Natural killer cell (primary cell): ENCODE results near the gene MMAB. TPM values are rescaled to one million over a fixed set of nuclear protein-coding genes. Genes with fewer than 3 reads are reported as not detected.

Experiments used
- ATAC-seq, 3 donors: fragments of 150-1000 bp in 2 of 3; fragments of 200-7000 bp in 1 of 3; cut with Tn5 transposase; 1 replicate in 1 of 3; 2 replicates in 2 of 3; pipeline ENCODE4 v1.10.0; 2021; ENCODE audit warnings: mild to moderate bottlenecking in 2 of 3, moderate library complexity in 2 of 3
- DNase-seq, 2 donors: peaks; one replicate each; pipeline versions ENCODE4 v3.0.0 to v3.0.0-alpha.2; 2013 to 2021; ENCODE audit warnings: mixed read lengths in 1 of 2
- H3K27ac ChIP-seq: one replicate; pipeline ENCODE4 v1.5.1; 2013; ENCODE audit warnings: mild to moderate bottlenecking, low read length
- H3K27me3 ChIP-seq: one replicate; pipeline ENCODE4 v1.6.1; 2013; ENCODE audit warnings: low read length; ENCODE audit not compliant: control insufficient read depth, insufficient read depth
- H3K36me3 ChIP-seq: one replicate; pipeline ENCODE4 v1.6.1; 2013; ENCODE audit warnings: low read length; ENCODE audit not compliant: control insufficient read depth, insufficient read depth
- H3K4me1 ChIP-seq: one replicate; pipeline ENCODE4 v1.6.1; 2013; ENCODE audit warnings: low read length; ENCODE audit not compliant: control insufficient read depth, insufficient read depth
- H3K4me3 ChIP-seq: one replicate; pipeline ENCODE4 v1.5.1; 2013; ENCODE audit warnings: low read length
- H3K9me3 ChIP-seq: one replicate; pipeline ENCODE4 v1.6.1; 2013; ENCODE audit warnings: low read length; ENCODE audit not compliant: control insufficient read depth, insufficient read depth
- H3K27ac Mint-ChIP-seq, 2 donors: one replicate each; pipeline ENCODE4 v1.8.0; 2022; ENCODE audit warnings: mild to moderate bottlenecking in 2 of 2, mixed read lengths in 2 of 2, moderate library complexity in 1 of 2
- H3K27me3 Mint-ChIP-seq, 2 donors: one replicate each; pipeline ENCODE4 v1.8.0; 2022; ENCODE audit warnings: low read depth in 2 of 2, mixed read lengths in 2 of 2
- H3K36me3 Mint-ChIP-seq: one replicate; pipeline ENCODE4 v1.8.0; 2022; ENCODE audit warnings: mixed read lengths
- H3K4me1 Mint-ChIP-seq, 2 donors: one replicate each; pipeline ENCODE4 v1.8.0; 2022; ENCODE audit warnings: mixed read lengths in 2 of 2
- H3K4me3 Mint-ChIP-seq: one replicate; pipeline ENCODE4 v1.8.0; 2022; ENCODE audit warnings: mild to moderate bottlenecking, moderate library complexity, mixed read lengths
- H3K9me3 Mint-ChIP-seq, 2 donors: one replicate each; pipeline ENCODE4 v1.8.0; 2022; ENCODE audit warnings: mixed read lengths in 2 of 2
- CTCF ChIP-seq: fragments of 200-600 bp; IDR thresholded peaks from one replicate; pipeline ENCODE4 v1.8.0; 2022; ENCODE audit warnings: antibody characterized with exemption
- WGBS: methylation state at CpG from one replicate; pipeline ENCODE4 v1.1.7; 2013; ENCODE audit warnings: missing lambda C conversion rate; ENCODE audit not compliant: insufficient coverage; 5-methylcytosine and 5-hydroxymethylcytosine counted together
- intact Hi-C: fragments of 100-400 bp; cut with micrococcal nuclease; formaldehyde crosslinking; loops from one replicate; pipeline ENCODE4 v1.14.2; 2022
- total RNA-seq, 4 donors: library from RNA; stranded (reverse); fragments of 120-200 nt in 1 of 4; gene quantifications; one replicate each; pipeline versions ENCODE4 v1.2.3 to v1.2.4, GENCODE V29; 2013 to 2022

The MMAB gene
- total RNA-seq, 3 donors from 2014 or later (not counting 1 experiment from before 2014, with no cell fraction given), result 17.1 to 18.3 (median 17.6) TPM

GRCh38 chr12:109567967-109568366 is 5.3 kb downstream of the MMAB start:
- 100% methylated on average over 3 of the region's 3 CpGs for WGBS
- H3K36me3 ChIP-seq, result peaks cover 6% of the 10 kb centered on the region
- peaks cover 7% of the 10 kb centered on the region for H3K4me1 ChIP-seq
- H3K36me3 Mint-ChIP-seq, result no peaks in the 10 kb centered on the region
- intact Hi-C loops, result no loop called here
- no peak overlapping the region for H3K4me3 ChIP-seq
- ATAC-seq (no peak), DNase-seq (no peak)
- H3K4me3 Mint-ChIP-seq, result no peak overlapping the region
- H3K4me1 Mint-ChIP-seq, result peaks cover 6% of the 10 kb centered on the region in 2 donors
- H3K27ac Mint-ChIP-seq, result no peak overlapping the region
- no peak for TF ChIP-seq CTCF
- H3K9me3 ChIP-seq, result no peaks in the 10 kb centered on the region
- no peaks in the 10 kb centered on the region for H3K27me3 Mint-ChIP-seq
- no peaks in the 10 kb centered on the region for H3K27me3 ChIP-seq
- no peak overlapping the region for H3K27ac ChIP-seq
- no peaks in the 10 kb centered on the region for H3K9me3 Mint-ChIP-seq

GRCh38 chr12:109567296-109567695 is 6.0 kb downstream of the MMAB start:
- Mint-ChIP-seq H3K27me3 (no peaks in the 10 kb centered on the region), H3K9me3 (no peaks in the 10 kb centered on the region), H3K4me3 (no peak overlapping the region), H3K4me1 (no peaks in the 10 kb centered on the region), H3K27ac (no peak overlapping the region), H3K36me3 (no peaks in the 10 kb centered on the region)
- H3K27ac ChIP-seq, result no peak overlapping the region
- no peak for ATAC-seq
- TF ChIP-seq CTCF, result no peak
- H3K4me1 ChIP-seq, result peaks cover 1% of the 10 kb centered on the region
- WGBS, result 94% methylated on average over 10 of the region's 10 CpGs
- peaks cover 6% of the 10 kb centered on the region for H3K36me3 ChIP-seq
- no peak for DNase-seq
- H3K27me3 ChIP-seq, result no peaks in the 10 kb centered on the region
- H3K9me3 ChIP-seq, result no peaks in the 10 kb centered on the region
- H3K4me3 ChIP-seq, result no peak overlapping the region
- intact Hi-C loops, result no loop called here

DNA sequence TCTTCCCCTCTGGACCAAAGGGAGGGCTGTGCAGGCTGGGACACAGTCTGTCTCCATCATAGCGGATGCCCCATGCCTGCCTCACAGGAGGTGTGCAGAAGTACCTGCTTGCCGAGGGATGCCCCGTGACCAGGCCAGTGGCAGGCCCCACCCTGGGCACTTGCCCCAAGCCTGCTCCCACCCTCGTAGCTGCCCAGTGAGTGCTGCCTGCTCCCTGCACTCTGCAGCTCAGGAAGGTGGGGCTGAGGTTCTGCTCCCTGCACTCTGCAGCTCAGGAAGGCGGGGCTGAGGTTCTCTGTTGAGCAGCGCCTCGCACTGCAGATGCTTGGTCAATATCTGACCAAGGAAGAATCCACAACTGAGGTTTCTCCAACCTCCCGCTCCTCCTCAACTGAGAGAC is 6.9 kb downstream of the MMAB start:
- Histone ChIP-seq H3K4me3 (no peak overlapping the region), H3K9me3 (no peaks in the 10 kb centered on the region), H3K36me3 (peaks cover 6% of the 10 kb centered on the region), H3K27me3 (no peaks in the 10 kb centered on the region), H3K4me1 (no peaks in the 10 kb centered on the region), H3K27ac (no peak overlapping the region)
- no peaks in the 10 kb centered on the region for H3K4me1 Mint-ChIP-seq
- H3K4me3 Mint-ChIP-seq, result no peak overlapping the region
- WGBS, result 95% methylated on average over 8 of the region's 8 CpGs
- no peak overlapping the region for H3K27ac Mint-ChIP-seq
- DNase-seq, result no peak
- H3K36me3 Mint-ChIP-seq, result no peaks in the 10 kb centered on the region
- no peaks in the 10 kb centered on the region for H3K9me3 Mint-ChIP-seq
- no peak for TF ChIP-seq CTCF
- intact Hi-C loops, result no loop called here
- no peak for ATAC-seq
- no peaks in the 10 kb centered on the region for H3K27me3 Mint-ChIP-seq
